BE2C (cell line): ENCODE measurements around the gene TOM1.
A peak's percentile ranks its signal among the peaks of the same experiment; 100 is the strongest.

Experiments used
- DNase-seq: peaks from one replicate; pipeline ENCODE4 v3.0.0-alpha.2; 2020
- H3K27me3 ChIP-seq: fragments of 250-450 bp; sonication (Bioruptor Pico); 2 replicates; pipeline ENCODE4 v1.5.1; 2020; ENCODE audit warnings: mild to moderate bottlenecking
- H3K36me3 ChIP-seq: fragments of 250-450 bp; sonication (Bioruptor Pico); 2 replicates; pipeline ENCODE4 v1.5.1; 2020; ENCODE audit warnings: mild to moderate bottlenecking
- H3K4me1 ChIP-seq: fragments of 250-450 bp; sonication (Bioruptor Pico); 2 replicates; pipeline ENCODE4 v1.5.1; 2020
- H3K4me3 ChIP-seq: 2 replicates; pipeline ENCODE4 v1.5.1; 2011; ENCODE audit warnings: low read depth, low read length
- H3K9me3 ChIP-seq: fragments of 250-450 bp; sonication (Bioruptor Pico); 2 replicates; pipeline ENCODE4 v1.5.1; 2020
- CTCF ChIP-seq: IDR thresholded peaks from 2 replicates; pipeline ENCODE4 v1.5.1; 2012; ENCODE audit warnings: mild to moderate bottlenecking, low read depth, low read length

Gene TOM1

GRCh38 chr22:35368386-35368785 is 68.7 kb downstream of the TOM1 start:
- Histone ChIP-seq H3K36me3 (no peaks in the 10 kb centered on the region), H3K27me3 (no peaks in the 10 kb centered on the region), H3K9me3 (no peaks in the 10 kb centered on the region), H3K4me3 (no peak overlapping the region), H3K4me1 (peaks cover 11% of the 10 kb centered on the region)
- no peak for DNase-seq
- no peak for TF ChIP-seq CTCF

GRCh38 chr22:35369996-35370395 is 70.3 kb downstream of the TOM1 start:
- Histone ChIP-seq H3K4me1 (peaks cover 11% of the 10 kb centered on the region), H3K27me3 (no peaks in the 10 kb centered on the region), H3K4me3 (no peak overlapping the region), H3K9me3 (no peaks in the 10 kb centered on the region), H3K36me3 (no peaks in the 10 kb centered on the region)
- TF ChIP-seq CTCF = no peak
- DNase-seq = no peak

GRCh38 chr22:35373781-35374180 is 74.1 kb downstream of the TOM1 start:
- H3K36me3 ChIP-seq = no peaks in the 10 kb centered on the region
- no peak overlapping the region for H3K4me3 ChIP-seq
- no peaks in the 10 kb centered on the region for H3K9me3 ChIP-seq
- no peaks in the 10 kb centered on the region; the same call in 1 of the 2 replicates for H3K27me3 ChIP-seq
- DNase-seq = no peak
- no peak for TF ChIP-seq CTCF
- peaks cover 17% of the 10 kb centered on the region for H3K4me1 ChIP-seq

GRCh38 chr22:35375031-35375430 is 75.3 kb downstream of the TOM1 start:
- Histone ChIP-seq H3K27me3 (no peaks in the 10 kb centered on the region; the same call in 1 of the 2 replicates), H3K4me1 (peaks cover 14% of the 10 kb centered on the region), H3K9me3 (no peaks in the 10 kb centered on the region), H3K4me3 (no peak overlapping the region), H3K36me3 (no peaks in the 10 kb centered on the region)
- TF ChIP-seq CTCF = no peak
- no peak for DNase-seq

- Histone ChIP-seq H3K4me1 (peaks cover 10% of the 10 kb centered on the region), H3K9me3 (no peaks in the 10 kb centered on the region), H3K36me3 (no peaks in the 10 kb centered on the region), H3K4me3 (no peak overlapping the region), H3K27me3 (no peaks in the 10 kb centered on the region; the same call in 1 of the 2 replicates)
- no peak for DNase-seq
- TF ChIP-seq CTCF = no peak
These were observed 75.8 kb downstream of the TOM1 start for GRCh38 chr22:35375526-35375925.

- peaks cover 10% of the 10 kb centered on the region for H3K4me1 ChIP-seq
- H3K36me3 ChIP-seq = no peaks in the 10 kb centered on the region
- H3K4me3 ChIP-seq = no peak overlapping the region
- peak; percentile 89 for DNase-seq
- TF ChIP-seq CTCF = no peak
- no peaks in the 10 kb centered on the region for H3K9me3 ChIP-seq
- no peaks in the 10 kb centered on the region; the same call in 1 of the 2 replicates for H3K27me3 ChIP-seq
These were observed 77.2 kb downstream of the TOM1 start for GRCh38 chr22:35376728-35377472.
